ENCODE measurements around the gene MDN1.

DNA sequence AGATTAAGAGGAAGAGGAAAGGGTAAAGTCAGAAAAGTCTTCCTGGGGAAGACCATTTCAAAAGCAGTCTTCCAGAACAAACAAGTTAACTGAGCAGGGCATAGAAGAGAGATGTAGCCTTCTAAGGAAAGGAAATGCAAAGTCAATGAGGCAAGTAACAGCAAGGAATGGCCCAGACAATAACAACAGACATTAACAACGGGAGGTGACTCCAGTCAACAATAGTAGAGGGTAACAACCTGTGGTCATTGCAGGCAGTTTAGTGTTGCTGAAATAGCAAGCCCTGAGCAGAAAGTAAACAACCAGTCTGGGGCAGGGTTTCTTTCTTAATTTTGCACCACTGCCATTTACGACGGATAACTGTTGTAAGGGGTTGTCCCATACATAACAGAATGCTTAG lies 2.1 kb downstream of the MDN1 start:
- TF ChIP-seq, protein P1, sequence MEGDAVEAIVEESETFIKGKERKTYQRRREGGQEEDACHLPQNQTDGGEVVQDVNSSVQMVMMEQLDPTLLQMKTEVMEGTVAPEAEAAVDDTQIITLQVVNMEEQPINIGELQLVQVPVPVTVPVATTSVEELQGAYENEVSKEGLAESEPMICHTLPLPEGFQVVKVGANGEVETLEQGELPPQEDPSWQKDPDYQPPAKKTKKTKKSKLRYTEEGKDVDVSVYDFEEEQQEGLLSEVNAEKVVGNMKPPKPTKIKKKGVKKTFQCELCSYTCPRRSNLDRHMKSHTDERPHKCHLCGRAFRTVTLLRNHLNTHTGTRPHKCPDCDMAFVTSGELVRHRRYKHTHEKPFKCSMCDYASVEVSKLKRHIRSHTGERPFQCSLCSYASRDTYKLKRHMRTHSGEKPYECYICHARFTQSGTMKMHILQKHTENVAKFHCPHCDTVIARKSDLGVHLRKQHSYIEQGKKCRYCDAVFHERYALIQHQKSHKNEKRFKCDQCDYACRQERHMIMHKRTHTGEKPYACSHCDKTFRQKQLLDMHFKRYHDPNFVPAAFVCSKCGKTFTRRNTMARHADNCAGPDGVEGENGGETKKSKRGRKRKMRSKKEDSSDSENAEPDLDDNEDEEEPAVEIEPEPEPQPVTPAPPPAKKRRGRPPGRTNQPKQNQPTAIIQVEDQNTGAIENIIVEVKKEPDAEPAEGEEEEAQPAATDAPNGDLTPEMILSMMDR (IDR thresholded peaks at IDR 0.05): no peak
- TF ChIP-seq EP300 (IDR thresholded peaks at IDR 0.05): no peak

All from sigmoid colon (tissue), 4 donors.